ENCODE measurements around the gene CDH5. TPM values are rescaled to one million over a fixed set of nuclear protein-coding genes. Genes with fewer than 3 reads are reported as not detected.

Gene CDH5
- total and polyA plus RNA-seq, 2 of the 4 experiments (the other 2 are of a cell fraction) = not detected

- no peak overlapping the region for H2BK15ac ChIP-seq (ENCODE audit: low read depth, low read length)
- no peak overlapping the region for H3K4me3 ChIP-seq (ENCODE audit: insufficient read depth, low read depth, low read length)
- no TSS peak for BruUV-seq (replicated peaks)
- no peak overlapping the region for H3K9ac ChIP-seq (ENCODE audit: low read depth, low read length)
- no peak overlapping the region for H4K8ac ChIP-seq (ENCODE audit: low read depth in 2 of 2, low read length in 2 of 2)
- H3K23ac ChIP-seq (ENCODE audit: low read depth, low read length) = no peak overlapping the region
- no peaks in the 10 kb centered on the region for H3K9me1 ChIP-seq (ENCODE audit: insufficient read depth, low read length)
- dilution Hi-C loops (cut with HindIII; ENCODE audit: low sequenced_read_pairs, unreplicated experiment) = no loop called here
- intact Hi-C loops (cut with micrococcal nuclease) = no loop called here
- no peak overlapping the region for H4K5ac ChIP-seq (ENCODE audit: low read depth, low read length)
- peak overlapping the region; percentile 37 for H2AK9ac ChIP-seq (replicated peaks; ENCODE audit: low read depth, low read length, poor library complexity)
- CTCF ChIA-PET = no interaction called here
- H2AK5ac ChIP-seq (ENCODE audit: low read depth, low read length) = no peak overlapping the region
- no CpG with 5 or more reads among the region's 1 CpG for WGBS, 2 experiments (ENCODE audit: extremely low coverage in 2 of 2, insufficient read length in 1 of 2)
- H3K4ac ChIP-seq (ENCODE audit: low read depth, low read length) = no peak overlapping the region
- in situ Hi-C loops (cut with MboI; ENCODE audit: low sequenced_read_pairs) = no loop called here
- peaks cover 48% of the 10 kb centered on the region for H3K27me3 ChIP-seq (ENCODE audit: control insufficient read depth, insufficient read depth, low read length)
- H2AFZ ChIP-seq (replicated peaks; ENCODE audit: low read length, poor library complexity) = no peak overlapping the region
- no peak overlapping the region for H3K27ac ChIP-seq (ENCODE audit: insufficient read depth, low read length)
- H3K36me3 ChIP-seq (ENCODE audit: control insufficient read depth, insufficient read depth, low read length) = no peaks in the 10 kb centered on the region
- no peaks in the 10 kb centered on the region; the same call in 1 of the 2 replicates for H3K9me3 ChIP-seq (ENCODE audit: control insufficient read depth, insufficient read depth, low read length)
- H2BK5ac ChIP-seq (ENCODE audit: low read depth, low read length, poor library complexity, severe bottlenecking) = no peak overlapping the region
- H3K4me2 ChIP-seq (ENCODE audit: low read depth, low read length) = no peak overlapping the region
- TF ChIP-seq CEBPB (IDR thresholded peaks at IDR 0.05; ENCODE audit: low read depth, low read length) = no peak
- TF ChIP-seq RCOR1 (IDR thresholded peaks at IDR 0.05; ENCODE audit: insufficient replicate concordance, low read length) = no peak
- no peak for TF ChIP-seq BHLHE40 (IDR thresholded peaks at IDR 0.05; ENCODE audit: low read depth, low read length)
- TF ChIP-seq, protein P1, sequence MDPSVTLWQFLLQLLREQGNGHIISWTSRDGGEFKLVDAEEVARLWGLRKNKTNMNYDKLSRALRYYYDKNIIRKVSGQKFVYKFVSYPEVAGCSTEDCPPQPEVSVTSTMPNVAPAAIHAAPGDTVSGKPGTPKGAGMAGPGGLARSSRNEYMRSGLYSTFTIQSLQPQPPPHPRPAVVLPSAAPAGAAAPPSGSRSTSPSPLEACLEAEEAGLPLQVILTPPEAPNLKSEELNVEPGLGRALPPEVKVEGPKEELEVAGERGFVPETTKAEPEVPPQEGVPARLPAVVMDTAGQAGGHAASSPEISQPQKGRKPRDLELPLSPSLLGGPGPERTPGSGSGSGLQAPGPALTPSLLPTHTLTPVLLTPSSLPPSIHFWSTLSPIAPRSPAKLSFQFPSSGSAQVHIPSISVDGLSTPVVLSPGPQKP (IDR thresholded peaks at IDR 0.05; ENCODE audit: borderline replicate concordance, low read depth, low read length) = no peak
- no peak for TF ChIP-seq MAZ (IDR thresholded peaks at IDR 0.05; ENCODE audit: borderline replicate concordance, low read depth, low read length)
- TF ChIP-seq MXI1 (IDR thresholded peaks at IDR 0.05; ENCODE audit: borderline replicate concordance, low read depth, low read length) = no peak
- no peak for TF ChIP-seq NFE2L2 (IDR thresholded peaks at IDR 0.05; ENCODE audit: low read depth, low read length)
- TF ChIP-seq CTCF (conservative IDR thresholded peaks at IDR 0.05; ENCODE audit: low read depth, low read length) = no peak
- TF ChIP-seq POLR2A (IDR thresholded peaks at IDR 0.05; ENCODE audit: low read depth, low read length) = no peak
- TF ChIP-seq RAD21 (IDR thresholded peaks at IDR 0.05; ENCODE audit: low read length) = no peak
- no peak for TF ChIP-seq MAFK (IDR thresholded peaks at IDR 0.05; ENCODE audit: low read depth, low read length)
- TF ChIP-seq, protein P2, sequence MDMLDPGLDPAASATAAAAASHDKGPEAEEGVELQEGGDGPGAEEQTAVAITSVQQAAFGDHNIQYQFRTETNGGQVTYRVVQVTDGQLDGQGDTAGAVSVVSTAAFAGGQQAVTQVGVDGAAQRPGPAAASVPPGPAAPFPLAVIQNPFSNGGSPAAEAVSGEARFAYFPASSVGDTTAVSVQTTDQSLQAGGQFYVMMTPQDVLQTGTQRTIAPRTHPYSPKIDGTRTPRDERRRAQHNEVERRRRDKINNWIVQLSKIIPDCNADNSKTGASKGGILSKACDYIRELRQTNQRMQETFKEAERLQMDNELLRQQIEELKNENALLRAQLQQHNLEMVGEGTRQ (IDR thresholded peaks at IDR 0.05; ENCODE audit: low read depth, low read length) = no peak
- TF ChIP-seq RFX5 (IDR thresholded peaks at IDR 0.05; ENCODE audit: low read depth, low read length) = no peak
- TF ChIP-seq SMC3 (IDR thresholded peaks at IDR 0.05; ENCODE audit: low read depth, low read length) = no peak
- TF ChIP-seq FOS (IDR thresholded peaks at IDR 0.05; ENCODE audit: low read depth, low read length) = no peak
- no peak for TF ChIP-seq CHD1 (IDR thresholded peaks at IDR 0.05; ENCODE audit: low read depth, low read length)
- no peak overlapping the region for H3K14ac ChIP-seq (replicated peaks; ENCODE audit: low read depth, low read length)
- no peaks in the 10 kb centered on the region for H3K4me1 ChIP-seq (ENCODE audit: control insufficient read depth, insufficient read depth, low read length)
- no peaks in the 10 kb centered on the region for H3K79me1 ChIP-seq (ENCODE audit: low read depth in 1 of 2, low read length in 2 of 2)
- H3K18ac ChIP-seq (ENCODE audit: low read depth, low read length) = no peak overlapping the region
- H2BK20ac ChIP-seq (ENCODE audit: low read depth, low read length) = no peak overlapping the region
- POLR2A ChIA-PET (ENCODE audit: unreplicated experiment) = no interaction called here
- H3K56ac ChIP-seq (ENCODE audit: extremely low read depth, insufficient read depth, low read length) = no peak overlapping the region
- DNase-seq = no peak
- H4K20me1 ChIP-seq (ENCODE audit: insufficient read depth, low read length) = no peaks in the 10 kb centered on the region
- H4K91ac ChIP-seq (ENCODE audit: insufficient read depth, low read depth, low read length) = no peak overlapping the region
- ATAC-seq (ENCODE audit: low read depth) = no peak
- no peak overlapping the region for H2BK120ac ChIP-seq (ENCODE audit: low read depth, low read length)
Measured at GRCh38 chr16:66435896-66436295, 69.4 kb downstream of the CDH5 start.

Data from IMR-90 (cell line).